Loucy (cell line): ENCODE measurements around the gene TGFBI.

Experiments used
- H2AFZ ChIP-seq: fragments of 200-600 bp; sonication (generic); 2 replicates; pipeline ENCODE4 v1.6.0; 2016; ENCODE audit warnings: antibody characterized with exemption, mild to moderate bottlenecking, low read length, moderate library complexity
- H3F3A ChIP-seq: fragments of 200-600 bp; 2 replicates; pipeline ENCODE4 v1.6.0; 2016; ENCODE audit warnings: antibody characterized with exemption, low read depth, mild to moderate bottlenecking
- H3K27me3 ChIP-seq: fragments of 200-600 bp; sonication (generic); 2 replicates; pipeline ENCODE4 v1.6.1; 2014; ENCODE audit warnings: low read length, mild to moderate bottlenecking; ENCODE audit not compliant: insufficient read depth, poor library complexity, severe bottlenecking
- H3K36me3 ChIP-seq: fragments of 200-600 bp; sonication (generic); 2 replicates; pipeline ENCODE4 v1.6.1; 2016; ENCODE audit warnings: low read length; ENCODE audit not compliant: insufficient read depth
- H3K4me1 ChIP-seq: fragments of 200-600 bp; sonication (generic); 2 replicates; pipeline ENCODE4 v1.5.1; 2014; ENCODE audit warnings: low read length, mild to moderate bottlenecking; ENCODE audit not compliant: insufficient read depth, poor library complexity, severe bottlenecking
- H3K4me2 ChIP-seq: fragments of 200-600 bp; sonication (generic); 2 replicates; pipeline ENCODE4 v1.6.0; 2014; ENCODE audit warnings: antibody characterized with exemption, low read length, low read depth, mild to moderate bottlenecking; ENCODE audit not compliant: poor library complexity, severe bottlenecking
- H3K4me3 ChIP-seq: fragments of 200-600 bp; sonication (generic); 2 replicates; pipeline ENCODE4 v1.5.1; 2014; ENCODE audit warnings: low read length, mild to moderate bottlenecking, mixed read lengths; ENCODE audit not compliant: poor library complexity, severe bottlenecking
- H3K79me2 ChIP-seq: fragments of 200-600 bp; sonication (generic); 2 replicates; pipeline ENCODE4 v1.6.1; 2014; ENCODE audit warnings: low read length; ENCODE audit not compliant: insufficient read depth
- H3K9ac ChIP-seq: fragments of 200-600 bp; sonication (generic); 2 replicates; pipeline ENCODE4 v1.6.0; 2014; ENCODE audit warnings: mild to moderate bottlenecking, low read depth, low read length, moderate library complexity; ENCODE audit not compliant: poor library complexity, severe bottlenecking
- H3K9me2 ChIP-seq: fragments of 200-600 bp; sonication (generic); replicated peaks from 2 replicates; pipeline ENCODE4 v1.6.1; 2016; ENCODE audit warnings: low read depth, low read length, mixed read lengths
- H3K9me3 ChIP-seq: fragments of 200-600 bp; sonication (generic); 2 replicates; pipeline ENCODE4 v1.6.1; 2014; ENCODE audit warnings: mild to moderate bottlenecking, antibody characterized with exemption, low read length, low read depth; ENCODE audit not compliant: insufficient read depth
- H4K20me1 ChIP-seq: fragments of 200-600 bp; sonication (generic); 2 replicates; pipeline ENCODE4 v1.6.0; 2014; ENCODE audit warnings: antibody characterized with exemption, low read length, mild to moderate bottlenecking; ENCODE audit not compliant: insufficient read depth, poor library complexity, severe bottlenecking
- CTCF ChIP-seq: fragments of 200-600 bp; sonication (generic); conservative IDR thresholded peaks from 2 replicates; pipeline ENCODE4 v1.5.1; 2014; ENCODE audit warnings: mild to moderate bottlenecking, antibody characterized with exemption, low read length
- EZH2phosphoT487 ChIP-seq: fragments of 200-600 bp; IDR thresholded peaks from 2 replicates; pipeline ENCODE4 v1.6.1; 2018; ENCODE audit warnings: antibody characterized with exemption, mild to moderate bottlenecking, moderate library complexity, borderline replicate concordance

TGFBI gene

GRCh38 chr5:135980620-135981019, 48.2 kb upstream of the TGFBI start:
- Histone ChIP-seq H3K36me3 (no peaks in the 10 kb centered on the region), H3K9me2 (no peaks in the 10 kb centered on the region), H3F3A (no peaks in the 10 kb centered on the region), H4K20me1 (no peaks in the 10 kb centered on the region), H3K9me3 (no peaks in the 10 kb centered on the region), H3K4me2 (no peak overlapping the region), H3K9ac (no peak overlapping the region), H3K79me2 (no peaks in the 10 kb centered on the region), H3K4me1 (no peaks in the 10 kb centered on the region), H3K4me3 (no peak overlapping the region), H3K27me3 (peaks cover 13% of the 10 kb centered on the region), H2AFZ (no peak overlapping the region)
- TF ChIP-seq EZH2phosphoT487 = no peak
- no peak for TF ChIP-seq CTCF

DNA sequence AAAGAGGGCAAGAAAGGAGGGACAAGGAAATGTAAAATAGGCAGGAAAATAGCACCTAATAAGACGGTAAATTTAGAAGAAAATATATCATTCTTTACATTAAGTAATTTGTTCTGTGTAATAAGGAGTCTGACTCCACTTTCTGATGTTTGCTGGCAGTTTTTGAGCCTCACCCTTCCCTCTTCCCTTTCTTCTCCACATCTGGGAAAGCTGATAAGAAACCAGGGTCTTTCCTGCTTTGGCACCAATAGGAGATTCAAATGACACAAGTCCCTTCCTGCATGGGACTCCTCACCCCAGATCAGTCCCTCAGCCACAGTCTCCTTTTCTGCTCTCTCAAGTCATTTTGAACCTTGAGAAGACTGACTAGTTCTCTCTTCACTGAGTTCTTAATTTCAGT, 42.8 kb upstream of the TGFBI start:
- Histone ChIP-seq H4K20me1 (no peaks in the 10 kb centered on the region), H3K9me2 (no peaks in the 10 kb centered on the region), H3K36me3 (no peaks in the 10 kb centered on the region), H3F3A (no peaks in the 10 kb centered on the region), H2AFZ (no peak overlapping the region), H3K9ac (no peak overlapping the region), H3K4me3 (no peak overlapping the region), H3K4me1 (no peaks in the 10 kb centered on the region), H3K9me3 (no peaks in the 10 kb centered on the region), H3K27me3 (no peaks in the 10 kb centered on the region), H3K4me2 (no peak overlapping the region), H3K79me2 (no peaks in the 10 kb centered on the region)
- TF ChIP-seq CTCF (no peak), EZH2phosphoT487 (no peak)

DNA sequence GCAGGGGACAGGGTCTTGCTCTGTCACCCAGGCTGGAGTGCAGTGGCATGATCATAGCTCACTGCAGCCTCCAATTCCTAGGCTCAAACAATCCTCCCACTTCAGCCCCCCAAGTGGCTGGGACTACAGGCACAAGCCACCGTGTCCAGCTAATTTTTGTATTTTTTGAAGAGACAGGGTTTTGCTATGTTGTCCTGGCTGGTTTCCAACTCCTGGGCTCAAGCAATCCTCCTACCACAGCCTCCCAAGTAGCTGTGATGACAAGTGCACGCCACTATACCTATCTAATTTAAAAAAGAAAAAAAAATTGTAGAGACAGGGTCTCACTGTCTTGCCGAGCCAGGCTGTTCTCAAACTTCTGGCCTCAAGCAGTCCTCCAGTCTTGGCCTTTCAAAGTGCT, 42.4 kb upstream of the TGFBI start:
- Histone ChIP-seq H3K36me3 (no peaks in the 10 kb centered on the region), H3K4me2 (no peak overlapping the region), H3K9me2 (no peaks in the 10 kb centered on the region), H3K9me3 (no peaks in the 10 kb centered on the region), H3K4me3 (no peak overlapping the region), H3F3A (no peaks in the 10 kb centered on the region), H3K9ac (no peak overlapping the region), H2AFZ (no peak overlapping the region), H3K79me2 (no peaks in the 10 kb centered on the region), H3K4me1 (no peaks in the 10 kb centered on the region), H3K27me3 (no peaks in the 10 kb centered on the region), H4K20me1 (no peaks in the 10 kb centered on the region)
- no peak for TF ChIP-seq CTCF
- no peak for TF ChIP-seq EZH2phosphoT487
